ENCODE data around the gene IRX4. TPM values are rescaled to one million over a fixed set of nuclear protein-coding genes. Genes with fewer than 3 reads are reported as not detected.
A peak's percentile ranks its signal among the peaks of the same experiment; 100 is the strongest.

IRX4 gene
- total and polyA plus RNA-seq, 2 experiments from 2014 or later, result 0.82 to 1.7 TPM

DNA sequence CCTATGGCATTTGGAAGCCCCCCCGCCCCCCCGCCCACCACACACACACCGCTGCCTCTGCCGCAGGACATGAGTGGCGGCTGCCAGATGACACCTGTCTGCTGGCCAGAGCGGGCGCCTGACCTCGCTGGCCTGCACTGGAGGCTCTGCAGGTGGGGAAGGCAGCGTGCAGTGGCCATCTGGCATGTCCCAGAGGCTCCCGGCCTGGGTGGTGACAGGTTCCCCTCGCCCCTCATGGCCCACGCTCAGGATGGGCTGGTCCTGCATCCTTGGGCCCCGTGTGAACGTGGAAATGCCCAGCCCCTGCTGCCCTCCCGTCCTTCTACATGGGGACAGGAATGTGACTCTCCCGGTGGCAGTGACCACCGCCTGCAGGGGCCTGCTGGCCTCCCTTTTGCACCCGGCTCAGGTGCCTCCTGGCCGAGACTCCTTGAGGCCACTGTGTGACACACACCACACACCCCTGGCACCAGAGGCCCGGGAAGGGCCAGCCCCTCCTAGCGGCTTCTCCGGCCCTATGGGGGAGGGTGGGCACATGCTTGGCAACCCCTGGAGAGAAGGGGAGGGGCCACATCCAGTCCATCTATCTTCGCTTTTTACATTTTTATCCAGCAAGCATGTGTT is 30.3 kb downstream of the IRX4 start (continued):
- TF ChIP-seq, protein P1, sequence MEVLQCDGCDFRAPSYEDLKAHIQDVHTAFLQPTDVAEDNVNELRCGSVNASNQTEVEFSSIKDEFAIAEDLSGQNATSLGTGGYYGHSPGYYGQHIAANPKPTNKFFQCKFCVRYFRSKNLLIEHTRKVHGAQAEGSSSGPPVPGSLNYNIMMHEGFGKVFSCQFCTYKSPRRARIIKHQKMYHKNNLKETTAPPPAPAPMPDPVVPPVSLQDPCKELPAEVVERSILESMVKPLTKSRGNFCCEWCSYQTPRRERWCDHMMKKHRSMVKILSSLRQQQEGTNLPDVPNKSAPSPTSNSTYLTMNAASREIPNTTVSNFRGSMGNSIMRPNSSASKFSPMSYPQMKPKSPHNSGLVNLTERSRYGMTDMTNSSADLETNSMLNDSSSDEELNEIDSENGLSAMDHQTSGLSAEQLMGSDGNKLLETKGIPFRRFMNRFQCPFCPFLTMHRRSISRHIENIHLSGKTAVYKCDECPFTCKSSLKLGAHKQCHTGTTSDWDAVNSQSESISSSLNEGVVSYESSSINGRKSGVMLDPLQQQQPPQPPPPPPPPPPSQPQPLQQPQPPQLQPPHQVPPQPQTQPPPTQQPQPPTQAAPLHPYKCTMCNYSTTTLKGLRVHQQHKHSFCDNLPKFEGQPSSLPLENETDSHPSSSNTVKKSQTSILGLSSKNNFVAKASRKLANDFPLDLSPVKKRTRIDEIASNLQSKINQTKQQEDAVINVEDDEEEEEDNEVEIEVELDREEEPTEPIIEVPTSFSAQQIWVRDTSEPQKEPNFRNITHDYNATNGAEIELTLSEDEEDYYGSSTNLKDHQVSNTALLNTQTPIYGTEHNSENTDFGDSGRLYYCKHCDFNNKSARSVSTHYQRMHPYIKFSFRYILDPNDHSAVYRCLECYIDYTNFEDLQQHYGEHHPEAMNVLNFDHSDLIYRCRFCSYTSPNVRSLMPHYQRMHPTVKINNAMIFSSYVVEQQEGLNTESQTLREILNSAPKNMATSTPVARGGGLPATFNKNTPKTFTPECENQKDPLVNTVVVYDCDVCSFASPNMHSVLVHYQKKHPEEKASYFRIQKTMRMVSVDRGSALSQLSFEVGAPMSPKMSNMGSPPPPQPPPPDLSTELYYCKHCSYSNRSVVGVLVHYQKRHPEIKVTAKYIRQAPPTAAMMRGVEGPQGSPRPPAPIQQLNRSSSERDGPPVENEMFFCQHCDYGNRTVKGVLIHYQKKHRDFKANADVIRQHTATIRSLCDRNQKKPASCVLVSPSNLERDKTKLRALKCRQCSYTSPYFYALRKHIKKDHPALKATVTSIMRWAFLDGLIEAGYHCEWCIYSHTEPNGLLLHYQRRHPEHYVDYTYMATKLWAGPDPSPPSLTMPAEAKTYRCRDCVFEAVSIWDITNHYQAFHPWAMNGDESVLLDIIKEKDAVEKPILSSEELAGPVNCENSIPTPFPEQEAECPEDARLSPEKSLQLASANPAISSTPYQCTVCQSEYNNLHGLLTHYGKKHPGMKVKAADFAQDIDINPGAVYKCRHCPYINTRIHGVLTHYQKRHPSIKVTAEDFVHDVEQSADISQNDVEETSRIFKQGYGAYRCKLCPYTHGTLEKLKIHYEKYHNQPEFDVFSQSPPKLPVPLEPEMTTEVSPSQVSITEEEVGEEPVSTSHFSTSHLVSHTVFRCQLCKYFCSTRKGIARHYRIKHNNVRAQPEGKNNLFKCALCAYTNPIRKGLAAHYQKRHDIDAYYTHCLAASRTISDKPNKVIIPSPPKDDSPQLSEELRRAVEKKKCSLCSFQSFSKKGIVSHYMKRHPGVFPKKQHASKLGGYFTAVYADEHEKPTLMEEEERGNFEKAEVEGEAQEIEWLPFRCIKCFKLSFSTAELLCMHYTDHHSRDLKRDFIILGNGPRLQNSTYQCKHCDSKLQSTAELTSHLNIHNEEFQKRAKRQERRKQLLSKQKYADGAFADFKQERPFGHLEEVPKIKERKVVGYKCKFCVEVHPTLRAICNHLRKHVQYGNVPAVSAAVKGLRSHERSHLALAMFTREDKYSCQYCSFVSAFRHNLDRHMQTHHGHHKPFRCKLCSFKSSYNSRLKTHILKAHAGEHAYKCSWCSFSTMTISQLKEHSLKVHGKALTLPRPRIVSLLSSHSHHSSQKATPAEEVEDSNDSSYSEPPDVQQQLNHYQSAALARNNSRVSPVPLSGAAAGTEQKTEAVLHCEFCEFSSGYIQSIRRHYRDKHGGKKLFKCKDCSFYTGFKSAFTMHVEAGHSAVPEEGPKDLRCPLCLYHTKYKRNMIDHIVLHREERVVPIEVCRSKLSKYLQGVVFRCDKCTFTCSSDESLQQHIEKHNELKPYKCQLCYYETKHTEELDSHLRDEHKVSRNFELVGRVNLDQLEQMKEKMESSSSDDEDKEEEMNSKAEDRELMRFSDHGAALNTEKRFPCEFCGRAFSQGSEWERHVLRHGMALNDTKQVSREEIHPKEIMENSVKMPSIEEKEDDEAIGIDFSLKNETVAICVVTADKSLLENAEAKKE (CRISPR knock-in tag; IDR thresholded peaks at IDR 0.05), result no peak
- TF ChIP-seq, protein P2, sequence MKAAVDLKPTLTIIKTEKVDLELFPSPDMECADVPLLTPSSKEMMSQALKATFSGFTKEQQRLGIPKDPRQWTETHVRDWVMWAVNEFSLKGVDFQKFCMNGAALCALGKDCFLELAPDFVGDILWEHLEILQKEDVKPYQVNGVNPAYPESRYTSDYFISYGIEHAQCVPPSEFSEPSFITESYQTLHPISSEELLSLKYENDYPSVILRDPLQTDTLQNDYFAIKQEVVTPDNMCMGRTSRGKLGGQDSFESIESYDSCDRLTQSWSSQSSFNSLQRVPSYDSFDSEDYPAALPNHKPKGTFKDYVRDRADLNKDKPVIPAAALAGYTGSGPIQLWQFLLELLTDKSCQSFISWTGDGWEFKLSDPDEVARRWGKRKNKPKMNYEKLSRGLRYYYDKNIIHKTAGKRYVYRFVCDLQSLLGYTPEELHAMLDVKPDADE (IDR thresholded peaks at IDR 0.05), result no peak
- no peak for TF ChIP-seq ZNF331 (CRISPR knock-in tag; IDR thresholded peaks at IDR 0.05; ENCODE audit: low read depth)

DNA sequence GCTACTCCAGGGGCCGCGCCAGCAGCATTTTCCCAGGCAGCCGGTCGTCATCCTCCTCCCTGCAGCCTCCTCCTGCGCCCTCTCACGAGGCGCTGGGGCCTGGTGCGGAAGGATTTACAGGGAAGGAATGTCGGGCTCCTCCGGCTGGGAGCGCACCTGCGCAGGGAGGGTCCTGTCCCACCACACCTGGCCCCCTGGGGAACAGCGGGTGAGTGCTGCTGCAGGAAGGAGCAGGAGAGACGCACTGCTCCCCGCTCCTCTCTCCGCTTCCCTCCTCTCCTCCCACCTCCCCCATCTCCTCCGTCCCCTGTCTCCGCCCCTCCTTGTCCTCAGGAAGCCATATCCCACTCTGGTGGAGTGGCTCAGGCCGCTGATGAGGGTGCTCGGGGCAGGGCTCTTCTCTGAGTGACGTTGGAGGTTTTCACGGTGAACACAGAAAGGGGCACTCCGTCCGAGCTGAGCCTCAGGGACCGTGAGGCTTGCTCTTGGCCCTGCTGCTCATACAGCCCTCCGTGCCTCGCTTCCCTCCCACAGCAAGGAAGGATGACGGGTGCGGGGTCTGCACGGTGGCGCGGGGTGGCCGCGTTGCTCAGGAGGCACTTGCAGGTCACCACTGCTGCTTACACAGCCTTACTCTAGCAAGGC is 31.3 kb downstream of the IRX4 start:
- Histone ChIP-seq H4K20me1 (replicated peaks; ENCODE audit: insufficient read depth) (no peaks in the 10 kb centered on the region), H3K36me3 (ENCODE audit: insufficient read depth) (no peaks in the 10 kb centered on the region), H3K4me2 (peak overlapping the region; percentile 91), H3K27me3 (ENCODE audit: insufficient read depth) (peaks cover 41% of the 10 kb centered on the region), H3K4me3 (peak overlapping the region; percentile 60), H3K9me2 (ENCODE audit: insufficient read depth) (no peaks in the 10 kb centered on the region), H2AFZ (peak overlapping the region; percentile 97), H3K4me1 (ENCODE audit: insufficient read depth) (no peaks in the 10 kb centered on the region; the same call in 1 of the 2 replicates), H3K79me2 (replicated peaks; ENCODE audit: insufficient read depth) (no peaks in the 10 kb centered on the region), H3F3A (replicated peaks; ENCODE audit: low read depth) (no peaks in the 10 kb centered on the region), H3K27ac (ENCODE audit: low read depth) (no peak overlapping the region)
- DNase-seq (ENCODE audit: low spot score), result peak; percentile 73
- peak; percentile 71 for ATAC-seq
- Mint-ChIP-seq H3K36me3 (ENCODE audit: low read depth) (no peaks in the 10 kb centered on the region), H3K27me3 (ENCODE audit: insufficient read depth, low read depth, poor library complexity) (peaks cover 64% of the 10 kb centered on the region), H3K27ac (no peak overlapping the region), H3K4me1 (peaks cover 21% of the 10 kb centered on the region), H3K9me3 (no peaks in the 10 kb centered on the region), H3K4me3 (peak overlapping the region; percentile 75)
- TF ChIP-seq ZNF114 (CRISPR knock-in tag; IDR thresholded peaks at IDR 0.05) (no peak), CREB1 (CRISPR knock-in tag; IDR thresholded peaks at IDR 0.05; ENCODE audit: low read depth) (0 out of 2 replicates have a peak, but pooled peaks have one; percentile 20), EZH2phosphoT487 (IDR thresholded peaks at IDR 0.05; ENCODE audit: unreplicated experiment) (no peak), POLR2AphosphoS5 (IDR thresholded peaks at IDR 0.05; ENCODE audit: low read depth) (no peak)

Measured in GM23338 (cell line).